ENCODE data around the gene COL4A1.

DNA sequence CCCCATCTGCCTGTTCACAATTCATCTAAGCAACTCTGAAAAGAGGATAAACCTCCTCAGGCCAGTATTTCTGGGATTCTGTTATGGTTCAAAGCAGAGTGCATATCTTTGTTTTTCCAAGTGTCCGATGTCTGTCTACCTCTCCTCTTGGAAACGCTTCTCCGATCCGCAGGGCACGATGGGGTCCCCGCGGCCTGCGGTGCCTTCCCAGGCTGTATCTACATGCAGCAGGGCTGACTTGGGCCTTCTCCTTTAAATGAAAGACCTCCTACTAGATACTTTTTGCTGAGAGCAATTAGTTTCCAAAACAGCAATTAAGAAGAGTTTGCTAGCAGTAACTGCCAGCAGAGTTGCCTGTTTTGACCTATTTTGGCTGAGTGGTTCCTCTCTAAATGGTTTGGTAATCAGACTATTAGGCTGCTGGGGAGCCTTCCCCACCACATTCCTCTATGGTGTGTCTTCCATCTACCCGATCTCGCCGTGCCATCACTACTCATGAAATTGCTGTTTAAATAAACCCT, 23.6 kb upstream of the COL4A1 start:
- TF ChIP-seq GATA3 (IDR thresholded peaks at IDR 0.05; ENCODE audit: low read depth, low read length) = no peak
- no peak for TF ChIP-seq GATA2 (IDR thresholded peaks at IDR 0.05; ENCODE audit: low read depth, low read length)

All from SH-SY5Y (cell line).